Measurements from ENCODE around the gene KCNK3. TPM values are rescaled to one million over a fixed set of nuclear protein-coding genes. Genes with fewer than 3 reads are reported as not detected.

KCNK3 gene
- total and polyA plus RNA-seq, 10 of the 15 experiments (the other 5 are each of a cell fraction or from before 2014, with no cell fraction given), result 0.13 TPM; not detected in 9

- TF ChIP-seq SREBF2 (IDR thresholded peaks at IDR 0.05; ENCODE audit: low read length) (no peak), RFX5 (IDR thresholded peaks at IDR 0.05; ENCODE audit: low read depth, low read length) (no peak), BCLAF1 (IDR thresholded peaks at IDR 0.05) (no peak), SIN3A (IDR thresholded peaks at IDR 0.05; ENCODE audit: low read depth, low read length) (no peak), SUZ12 (IDR thresholded peaks at IDR 0.05; ENCODE audit: unreplicated experiment) (no peak), FOS (IDR thresholded peaks at IDR 0.05; ENCODE audit: borderline replicate concordance, extremely low read depth, insufficient read length) (no peak), ZNF687 (IDR thresholded peaks at IDR 0.05) (no peak), POLR2A (IDR thresholded peaks at IDR 0.05; ENCODE audit: low read depth, low read length) (no peak), ZNF384 (IDR thresholded peaks at IDR 0.05; ENCODE audit: borderline replicate concordance, low read depth, low read length) (no peak), RELA (IDR thresholded peaks at IDR 0.05; ENCODE audit: borderline replicate concordance, partially characterized antibody) (no peak), CTCF (IDR thresholded peaks at IDR 0.05 in 2 of 3, conservative IDR thresholded peaks at IDR 0.05 in 1 of 3; ENCODE audit: control insufficient read depth in 2 of 3, extremely low read depth in 1 of 3, insufficient read depth in 1 of 3, low read depth in 3 of 3, low read length in 3 of 3) (no peak), ATF7 (IDR thresholded peaks at IDR 0.05; ENCODE audit: low read depth) (no peak), SRF (IDR thresholded peaks at IDR 0.05; ENCODE audit: low read depth in 2 of 2, low read length in 2 of 2) (no peak)
- TF ChIP-seq, protein P1, sequence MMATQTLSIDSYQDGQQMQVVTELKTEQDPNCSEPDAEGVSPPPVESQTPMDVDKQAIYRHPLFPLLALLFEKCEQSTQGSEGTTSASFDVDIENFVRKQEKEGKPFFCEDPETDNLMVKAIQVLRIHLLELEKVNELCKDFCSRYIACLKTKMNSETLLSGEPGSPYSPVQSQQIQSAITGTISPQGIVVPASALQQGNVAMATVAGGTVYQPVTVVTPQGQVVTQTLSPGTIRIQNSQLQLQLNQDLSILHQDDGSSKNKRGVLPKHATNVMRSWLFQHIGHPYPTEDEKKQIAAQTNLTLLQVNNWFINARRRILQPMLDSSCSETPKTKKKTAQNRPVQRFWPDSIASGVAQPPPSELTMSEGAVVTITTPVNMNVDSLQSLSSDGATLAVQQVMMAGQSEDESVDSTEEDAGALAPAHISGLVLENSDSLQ (IDR thresholded peaks at IDR 0.05), result no peak
- WGBS (ENCODE audit: insufficient coverage, insufficient replicate concordance, low lambda C conversion rate, missing lambda C conversion rate), result 50% methylated on average over 4 of the region's 4 CpGs
These were observed 5.2 kb upstream of the KCNK3 start for GRCh38 chr2:26687328-26687727.

More at GRCh38 chr2:26687328-26687727, 5.2 kb upstream of the KCNK3 start:
- no peak overlapping the region for H3K27ac ChIP-seq (ENCODE audit: control insufficient read depth, insufficient read depth)
- H2AFZ ChIP-seq (ENCODE audit: control insufficient read depth, low read depth, low read length), result no peak overlapping the region
- no peaks in the 10 kb centered on the region for H3K79me2 ChIP-seq (ENCODE audit: control insufficient read depth, insufficient read depth, low read length)
- FAIRE-seq, result no peak
- no peak overlapping the region for H3K4me3 ChIP-seq
- ChIA-PET SMC1A (ENCODE audit: uncharacterized antibody, unreplicated experiment) (no interaction called here), POLR2A (no interaction called here), RAD21 (ENCODE audit: unreplicated experiment) (no interaction called here), CTCF (no interaction called here)
- ATAC-seq, result no peak
- no peaks in the 10 kb centered on the region for H3K9me3 ChIP-seq (replicated peaks; ENCODE audit: control insufficient read depth, insufficient read depth, low read length)
- in situ Hi-C loops (cut with MboI) (no loop called here), intact Hi-C loops (cut with micrococcal nuclease; ENCODE audit: unreplicated experiment) (no loop called here)
- H4K20me1 ChIP-seq (ENCODE audit: control insufficient read depth, insufficient read depth), result no peaks in the 10 kb centered on the region
- no peak overlapping the region for H3K9ac ChIP-seq (ENCODE audit: control insufficient read depth, insufficient read depth, low read length)
- no peak overlapping the region for H3K4me2 ChIP-seq (ENCODE audit: control insufficient read depth, insufficient read depth)
- H3K36me3 ChIP-seq (ENCODE audit: control insufficient read depth in 2 of 2, insufficient read depth in 2 of 2, low read length in 1 of 2), result no peaks in the 10 kb centered on the region
- BruUV-seq (replicated peaks), result no TSS peak
- DNase-seq (ENCODE audit: low read depth, low spot score), result no peak
- H3K4me1 ChIP-seq (ENCODE audit: control insufficient read depth, insufficient read depth, low read length), result no peaks in the 10 kb centered on the region
- peaks cover 0 to 10% of the 10 kb centered on the region in 2 experiments; a peak in 2 of 4 replicates for H3K27me3 ChIP-seq (replicated peaks in 1 of 2; ENCODE audit: control insufficient read depth in 2 of 2, insufficient read depth in 2 of 2, low read length in 1 of 2)
